ENCODE results near the gene TMEM200B.

GRCh38 chr1:29136391-29136915, 12.8 kb upstream of the TMEM200B start:
- TF ChIP-seq CTCF (IDR thresholded peaks at IDR 0.05) (no peak), POLR2A (IDR thresholded peaks at IDR 0.05) (no peak)

Data from testis (tissue), 2 donors.